Fibroblast of peridontal ligament (primary cell): Measurements from ENCODE around the gene ZBTB4.

ENCODE experiments used
- DNase-seq: peaks from one replicate; pipeline ENCODE4 v3.0.0-alpha.2; 2010; ENCODE audit errors: extremely low read depth

ZBTB4 gene, protein sequence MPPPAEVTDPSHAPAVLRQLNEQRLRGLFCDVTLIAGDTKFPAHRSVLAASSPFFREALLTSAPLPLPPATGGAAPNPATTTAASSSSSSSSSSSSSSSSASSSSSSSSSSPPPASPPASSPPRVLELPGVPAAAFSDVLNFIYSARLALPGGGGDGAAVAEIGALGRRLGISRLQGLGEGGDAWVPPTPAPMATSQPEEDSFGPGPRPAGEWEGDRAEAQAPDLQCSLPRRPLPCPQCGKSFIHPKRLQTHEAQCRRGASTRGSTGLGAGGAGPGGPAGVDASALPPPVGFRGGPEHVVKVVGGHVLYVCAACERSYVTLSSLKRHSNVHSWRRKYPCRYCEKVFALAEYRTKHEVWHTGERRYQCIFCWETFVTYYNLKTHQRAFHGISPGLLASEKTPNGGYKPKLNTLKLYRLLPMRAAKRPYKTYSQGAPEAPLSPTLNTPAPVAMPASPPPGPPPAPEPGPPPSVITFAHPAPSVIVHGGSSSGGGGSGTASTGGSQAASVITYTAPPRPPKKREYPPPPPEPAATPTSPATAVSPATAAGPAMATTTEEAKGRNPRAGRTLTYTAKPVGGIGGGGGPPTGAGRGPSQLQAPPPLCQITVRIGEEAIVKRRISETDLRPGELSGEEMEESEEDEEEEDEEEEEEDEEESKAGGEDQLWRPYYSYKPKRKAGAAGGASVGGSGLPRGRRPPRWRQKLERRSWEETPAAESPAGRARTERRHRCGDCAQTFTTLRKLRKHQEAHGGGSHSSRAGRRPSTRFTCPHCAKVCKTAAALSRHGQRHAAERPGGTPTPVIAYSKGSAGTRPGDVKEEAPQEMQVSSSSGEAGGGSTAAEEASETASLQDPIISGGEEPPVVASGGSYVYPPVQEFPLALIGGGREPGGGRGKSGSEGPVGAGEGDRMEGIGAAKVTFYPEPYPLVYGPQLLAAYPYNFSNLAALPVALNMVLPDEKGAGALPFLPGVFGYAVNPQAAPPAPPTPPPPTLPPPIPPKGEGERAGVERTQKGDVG

DNA sequence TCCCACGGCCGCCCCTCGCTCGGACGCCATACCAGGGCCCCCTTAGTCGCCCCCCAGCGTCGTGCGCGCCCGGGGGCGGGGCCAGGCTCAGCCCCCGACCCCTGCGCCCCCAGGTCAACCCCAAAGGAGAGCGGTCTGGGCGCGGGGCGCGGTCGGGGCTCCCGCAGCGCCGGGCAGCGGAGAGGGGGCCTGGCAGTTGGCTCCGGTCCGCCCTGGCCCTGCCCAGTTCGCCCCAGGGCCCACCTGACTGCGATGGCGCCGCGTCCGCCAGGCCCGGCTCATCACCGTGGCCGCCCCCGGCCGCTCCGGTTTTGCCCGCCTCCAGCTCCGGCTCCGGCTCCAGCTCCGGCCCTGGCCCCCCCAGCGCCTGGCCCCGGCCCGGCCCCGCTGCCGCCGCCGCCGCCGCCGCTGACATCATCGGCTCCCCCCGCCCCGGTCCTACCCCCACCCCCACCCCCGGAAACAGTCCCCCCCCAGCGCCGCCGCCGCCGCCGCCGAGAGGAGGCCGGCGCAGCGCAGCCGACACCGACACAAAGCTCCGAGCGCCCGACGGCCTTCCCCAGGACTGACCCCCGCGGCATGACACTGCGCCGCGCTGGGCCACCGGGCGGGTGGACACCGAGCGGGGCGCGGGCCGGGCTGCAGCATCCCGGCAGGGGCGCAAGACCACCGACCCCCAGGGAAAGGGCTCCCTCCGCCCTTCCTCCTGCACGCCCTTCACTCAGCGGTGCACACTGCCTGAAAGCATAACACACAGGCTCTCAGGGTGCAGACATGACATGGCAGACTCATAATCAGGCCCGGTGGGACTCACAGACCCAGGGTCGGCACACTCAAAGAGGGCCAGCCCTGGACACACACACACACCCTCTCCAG, at the start of gene ZBTB4:
Gene ZBTB4 (minus strand): TSS at position 419 of the 876 bp plus-strand sequence. CDS start 12,830 bp downstream, outside the sequence.
- DNase-seq: peak; percentile 28

DNA sequence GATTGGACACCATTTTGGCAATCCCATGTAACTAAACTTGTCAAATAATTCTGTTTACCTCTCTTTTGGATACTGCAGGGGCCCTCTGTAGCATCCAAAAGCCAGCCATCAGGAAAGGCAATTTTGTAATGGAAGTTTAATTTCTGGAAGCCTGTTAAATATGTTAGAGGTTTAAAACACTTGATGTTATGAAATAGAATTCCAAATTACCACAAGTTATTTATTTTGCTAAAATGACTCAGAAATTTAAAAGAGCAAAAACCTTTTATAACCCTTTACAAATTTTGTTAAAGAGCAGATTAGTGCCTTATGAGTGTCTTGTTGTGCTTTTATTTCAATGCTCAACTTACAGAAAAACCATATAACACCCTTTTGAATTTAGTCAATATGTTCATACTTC, 49.4 kb upstream of the ZBTB4 start:
- DNase-seq: no peak

DNA sequence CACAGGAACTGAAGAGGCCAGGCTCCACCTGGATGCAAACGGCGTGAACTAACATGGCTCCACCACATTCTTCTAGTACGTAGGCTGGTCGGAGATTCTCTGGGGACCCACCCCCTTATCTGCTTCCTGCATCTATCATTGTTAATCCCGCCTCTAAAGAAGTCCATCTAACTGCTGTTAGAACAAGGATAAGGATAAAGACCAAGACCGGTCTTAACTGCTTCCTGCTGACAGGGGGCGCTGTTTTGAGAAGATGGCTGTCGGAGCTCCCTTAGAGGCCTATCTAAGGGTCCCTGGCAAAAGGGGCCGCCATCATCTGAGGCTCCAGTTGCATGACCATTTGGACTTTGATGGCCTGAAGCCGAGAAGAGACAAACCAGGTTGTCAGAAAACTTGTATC, 43.6 kb upstream of the ZBTB4 start:
- no peak for DNase-seq

DNA sequence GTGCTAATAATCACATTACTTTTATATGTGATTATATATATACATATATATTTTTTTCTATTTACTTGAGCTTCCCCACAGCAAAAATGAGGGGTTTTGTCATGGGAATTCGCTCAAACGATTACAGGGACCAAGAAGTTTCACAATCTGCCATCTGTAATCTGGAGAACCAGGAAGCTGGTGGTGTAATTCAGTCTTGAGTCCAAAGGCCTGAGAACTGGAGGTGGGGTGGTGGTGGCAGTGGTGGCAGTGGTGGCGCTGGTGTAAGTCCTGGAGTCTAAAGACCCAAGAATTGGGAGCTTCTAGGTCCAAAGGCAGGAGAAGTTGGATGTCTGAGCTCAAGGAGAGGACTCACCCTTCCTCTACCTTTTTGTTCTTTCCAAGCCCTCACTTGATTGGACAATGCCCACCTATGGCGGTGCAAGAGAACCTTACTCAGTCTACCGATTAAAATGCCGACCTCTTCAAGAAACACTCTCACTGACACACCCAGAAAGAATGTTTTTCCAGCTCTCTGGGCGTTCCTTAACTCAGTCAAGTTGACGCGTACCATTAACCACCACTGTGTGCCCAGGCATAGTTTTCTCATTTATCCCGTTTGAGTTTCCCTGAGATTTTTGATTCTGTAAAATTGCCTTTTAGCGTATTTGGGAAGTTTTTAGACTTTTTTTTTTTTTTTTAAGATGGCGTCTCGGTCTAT, 36.6 kb upstream of the ZBTB4 start:
- DNase-seq: no peak

DNA sequence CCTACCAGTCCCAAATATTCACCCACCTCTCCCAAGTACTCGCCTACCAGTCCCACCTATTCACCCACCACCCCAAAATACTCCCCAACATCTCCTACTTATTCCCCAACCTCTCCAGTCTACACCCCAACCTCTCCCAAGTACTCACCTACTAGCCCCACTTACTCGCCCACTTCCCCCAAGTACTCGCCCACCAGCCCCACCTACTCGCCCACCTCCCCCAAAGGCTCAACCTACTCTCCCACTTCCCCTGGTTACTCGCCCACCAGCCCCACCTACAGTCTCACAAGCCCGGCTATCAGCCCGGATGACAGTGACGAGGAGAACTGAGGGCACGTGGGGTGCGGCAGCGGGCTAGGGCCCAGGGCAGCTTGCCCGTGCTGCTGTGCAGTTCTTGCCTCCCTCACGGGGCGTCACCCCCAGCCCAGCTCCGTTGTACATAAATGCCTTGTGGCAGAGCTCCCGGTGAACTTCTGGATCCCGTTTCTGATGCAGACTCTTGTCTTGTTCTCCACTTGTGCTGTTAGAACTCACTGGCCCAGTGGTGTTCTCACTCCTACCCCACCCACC, 34.5 kb upstream of the ZBTB4 start:
- DNase-seq: no peak

DNA sequence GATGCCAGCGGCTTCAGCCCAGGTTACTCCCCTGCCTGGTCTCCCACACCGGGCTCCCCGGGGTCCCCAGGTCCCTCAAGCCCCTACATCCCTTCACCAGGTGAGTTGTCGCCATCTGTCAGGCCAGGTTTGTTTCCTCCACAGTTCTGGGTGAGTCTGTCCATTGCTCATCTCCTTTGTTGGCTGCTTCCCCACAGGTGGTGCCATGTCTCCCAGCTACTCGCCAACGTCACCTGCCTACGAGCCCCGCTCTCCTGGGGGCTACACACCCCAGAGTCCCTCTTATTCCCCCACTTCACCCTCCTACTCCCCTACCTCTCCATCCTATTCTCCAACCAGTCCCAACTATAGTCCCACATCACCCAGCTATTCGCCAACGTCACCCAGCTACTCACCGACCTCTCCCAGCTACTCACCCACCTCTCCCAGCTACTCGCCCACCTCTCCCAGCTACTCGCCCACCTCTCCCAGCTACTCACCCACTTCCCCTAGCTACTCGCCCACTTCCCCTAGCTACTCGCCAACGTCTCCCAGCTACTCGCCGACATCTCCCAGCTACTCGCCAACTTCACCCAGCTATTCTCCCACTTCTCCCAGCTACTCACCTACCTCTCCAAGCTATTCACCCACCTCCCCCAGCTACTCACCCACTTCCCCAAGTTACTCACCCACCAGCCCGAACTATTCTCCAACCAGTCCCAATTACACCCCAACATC, 33.6 kb upstream of the ZBTB4 start:
- DNase-seq: no peak

DNA sequence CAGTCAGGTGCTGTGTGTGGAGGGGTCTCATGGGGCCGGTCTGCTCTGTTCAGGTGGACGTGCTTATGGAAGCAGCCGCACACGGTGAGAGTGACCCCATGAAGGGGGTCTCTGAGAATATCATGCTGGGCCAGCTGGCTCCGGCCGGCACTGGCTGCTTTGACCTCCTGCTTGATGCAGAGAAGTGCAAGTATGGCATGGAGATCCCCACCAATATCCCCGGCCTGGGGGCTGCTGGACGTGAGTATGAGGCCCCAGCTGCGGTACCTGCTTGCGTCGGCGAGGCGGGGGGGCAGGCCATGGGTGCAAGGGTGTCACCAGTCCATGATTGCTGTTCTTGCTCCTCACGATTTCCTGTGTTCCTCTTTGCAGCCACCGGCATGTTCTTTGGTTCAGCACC, 32.7 kb upstream of the ZBTB4 start:
- DNase-seq: no peak

DNA sequence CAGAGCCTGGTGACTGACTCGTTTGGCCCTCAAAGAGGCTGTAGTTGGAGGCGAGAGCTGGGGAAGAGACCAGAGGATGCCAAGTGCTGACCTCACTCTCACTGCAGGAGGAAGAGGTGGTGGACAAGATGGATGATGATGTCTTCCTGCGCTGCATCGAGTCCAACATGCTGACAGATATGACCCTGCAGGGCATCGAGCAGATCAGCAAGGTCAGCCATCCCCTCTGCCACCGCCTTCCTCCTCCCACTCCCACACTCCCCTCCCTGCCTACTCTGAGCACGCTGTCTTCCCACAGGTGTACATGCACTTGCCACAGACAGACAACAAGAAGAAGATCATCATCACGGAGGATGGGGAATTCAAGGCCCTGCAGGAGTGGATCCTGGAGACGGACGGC, 31.7 kb upstream of the ZBTB4 start:
- DNase-seq: no peak

DNA sequence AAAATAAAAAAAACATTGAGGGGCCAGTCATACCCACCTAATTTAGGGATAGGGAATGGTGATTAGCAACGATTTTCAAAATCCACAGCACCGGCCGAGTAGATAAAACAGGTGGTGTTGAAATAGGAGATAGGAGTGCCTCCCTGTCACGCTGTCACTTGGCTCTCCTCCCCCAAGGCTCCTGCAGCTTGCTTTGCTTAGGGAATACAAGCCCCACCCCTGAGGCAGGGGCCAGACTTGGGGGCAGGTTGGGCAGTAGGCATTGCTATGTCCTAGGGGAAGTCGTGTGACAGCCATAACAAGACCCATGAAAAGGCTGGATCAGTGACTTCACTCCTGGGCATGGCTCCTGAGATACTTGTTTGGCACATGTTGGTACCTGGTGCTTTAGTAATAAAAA, 30.5 kb upstream of the ZBTB4 start:
- no peak for DNase-seq

DNA sequence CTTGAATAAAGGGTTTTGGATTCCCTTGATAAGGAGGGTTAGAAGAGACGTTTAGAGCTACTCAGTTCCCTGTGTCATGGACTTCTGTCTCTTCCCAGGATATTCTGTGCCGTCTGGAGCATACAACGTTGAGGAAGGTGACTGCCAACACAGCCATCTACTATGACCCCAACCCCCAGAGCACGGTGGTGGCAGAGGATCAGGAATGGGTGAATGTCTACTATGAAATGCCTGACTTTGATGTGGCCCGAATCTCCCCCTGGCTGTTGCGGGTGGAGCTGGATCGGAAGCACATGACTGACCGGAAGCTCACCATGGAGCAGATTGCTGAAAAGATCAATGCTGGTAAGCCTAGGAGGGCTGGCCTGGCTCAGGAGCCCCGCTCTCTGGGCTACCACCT, 29.4 kb upstream of the ZBTB4 start:
- no peak for DNase-seq

DNA sequence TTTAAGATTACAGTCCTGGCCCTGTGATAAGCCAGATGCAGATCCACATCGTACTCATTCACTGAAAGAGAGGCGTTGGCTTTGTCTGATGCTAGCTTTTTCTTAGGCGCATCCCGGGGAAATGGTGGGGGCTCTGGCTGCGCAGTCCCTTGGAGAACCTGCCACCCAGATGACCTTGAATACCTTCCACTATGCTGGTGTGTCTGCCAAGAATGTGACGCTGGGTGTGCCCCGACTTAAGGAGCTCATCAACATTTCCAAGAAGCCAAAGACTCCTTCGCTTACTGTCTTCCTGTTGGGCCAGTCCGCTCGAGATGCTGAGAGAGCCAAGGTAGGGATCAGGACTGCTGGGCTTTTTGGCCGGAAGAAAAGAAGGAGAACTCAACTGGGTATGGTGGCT, 28.7 kb upstream of the ZBTB4 start:
- no peak for DNase-seq

DNA sequence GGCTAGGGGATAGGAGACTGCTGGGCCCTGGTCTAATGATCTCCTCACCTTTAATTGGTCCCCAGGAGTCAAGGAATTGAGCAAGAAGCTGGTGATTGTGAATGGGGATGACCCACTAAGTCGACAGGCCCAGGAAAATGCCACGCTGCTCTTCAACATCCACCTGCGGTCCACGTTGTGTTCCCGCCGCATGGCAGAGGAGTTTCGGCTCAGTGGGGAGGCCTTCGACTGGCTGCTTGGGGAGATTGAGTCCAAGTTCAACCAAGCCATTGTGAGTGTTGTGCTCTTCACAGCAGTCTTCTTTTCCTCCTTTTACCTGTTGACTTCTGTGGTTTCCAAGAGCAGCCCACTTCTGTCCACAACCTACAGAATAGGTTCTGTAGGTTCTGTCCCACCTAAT, 24.1 kb upstream of the ZBTB4 start:
- no peak for DNase-seq

DNA sequence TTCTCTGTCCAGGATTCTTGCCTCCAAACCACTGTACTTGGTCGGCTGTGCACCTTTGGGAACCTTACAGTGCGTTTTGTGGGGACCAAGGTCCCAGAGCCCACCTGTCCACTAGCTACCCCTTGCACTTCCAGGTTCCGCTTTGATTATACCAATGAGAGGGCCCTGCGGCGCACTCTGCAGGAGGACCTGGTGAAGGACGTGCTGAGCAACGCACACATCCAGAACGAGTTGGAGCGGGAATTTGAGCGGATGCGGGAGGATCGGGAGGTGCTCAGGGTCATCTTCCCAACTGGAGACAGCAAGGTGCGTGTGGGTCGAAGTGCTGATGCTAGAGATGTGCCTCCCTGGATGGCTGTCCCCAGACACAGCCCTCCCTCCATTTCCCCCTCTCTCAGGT, 23.6 kb upstream of the ZBTB4 start:
- no peak for DNase-seq

DNA sequence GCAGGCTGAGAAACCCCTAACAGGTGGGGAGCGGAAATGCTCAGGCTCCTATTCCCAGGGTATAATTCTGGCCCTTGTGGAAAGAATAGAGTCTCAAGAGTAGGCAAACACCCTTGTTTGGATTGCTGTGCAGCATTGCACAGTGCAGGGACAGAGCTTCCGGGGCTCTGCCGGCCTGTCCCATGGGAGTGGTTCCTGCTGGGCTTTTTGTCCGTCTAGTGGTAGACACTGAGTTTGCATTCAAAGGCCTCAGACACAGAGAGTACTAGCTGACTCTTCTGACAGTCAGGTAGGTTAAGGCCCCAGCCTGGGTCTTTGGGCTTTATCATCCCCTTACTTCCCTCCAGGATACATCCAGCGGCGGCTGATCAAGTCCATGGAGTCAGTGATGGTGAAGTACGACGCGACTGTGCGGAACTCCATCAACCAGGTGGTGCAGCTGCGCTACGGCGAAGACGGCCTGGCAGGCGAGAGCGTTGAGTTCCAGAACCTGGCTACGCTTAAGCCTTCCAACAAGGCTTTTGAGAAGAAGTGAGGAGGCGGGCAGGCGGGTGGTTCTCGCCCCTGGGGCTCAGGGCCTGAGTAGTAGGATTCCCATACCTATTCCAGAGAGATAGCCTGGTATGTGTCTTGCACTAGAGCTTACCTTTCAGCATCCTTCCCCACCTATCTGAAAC, 22.9 kb upstream of the ZBTB4 start:
- DNase-seq: no peak

DNA sequence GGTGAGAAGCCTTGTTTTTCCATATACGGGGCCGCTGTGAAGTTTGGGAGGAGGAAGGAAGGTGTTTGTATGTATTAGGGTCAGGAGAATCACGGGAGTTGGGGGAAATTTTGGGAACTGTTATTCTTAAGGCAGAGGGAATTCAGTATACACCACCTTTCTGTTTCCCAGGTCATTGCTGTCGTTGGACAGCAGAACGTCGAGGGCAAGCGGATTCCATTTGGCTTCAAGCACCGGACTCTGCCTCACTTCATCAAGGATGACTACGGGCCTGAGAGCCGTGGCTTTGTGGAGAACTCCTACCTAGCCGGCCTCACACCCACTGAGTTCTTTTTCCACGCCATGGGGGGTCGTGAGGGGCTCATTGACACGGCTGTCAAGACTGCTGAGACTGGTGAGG, 22.3 kb upstream of the ZBTB4 start:
- no peak for DNase-seq

DNA sequence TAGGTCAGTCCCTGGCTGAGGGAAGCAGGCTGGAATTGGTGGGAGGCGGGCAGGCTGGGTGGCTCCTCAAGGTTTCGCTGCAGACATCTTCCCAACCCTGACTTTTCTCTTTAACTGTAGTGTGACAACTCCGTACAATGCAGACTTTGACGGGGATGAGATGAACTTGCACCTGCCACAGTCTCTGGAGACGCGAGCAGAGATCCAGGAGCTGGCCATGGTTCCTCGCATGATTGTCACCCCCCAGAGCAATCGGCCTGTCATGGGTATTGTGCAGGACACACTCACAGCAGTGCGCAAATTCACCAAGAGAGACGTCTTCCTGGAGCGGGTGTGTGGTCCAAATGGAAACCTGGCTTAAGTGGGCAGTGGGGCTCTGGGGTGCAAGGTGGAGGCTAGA, 19.7 kb upstream of the ZBTB4 start:
- DNase-seq: no peak

DNA sequence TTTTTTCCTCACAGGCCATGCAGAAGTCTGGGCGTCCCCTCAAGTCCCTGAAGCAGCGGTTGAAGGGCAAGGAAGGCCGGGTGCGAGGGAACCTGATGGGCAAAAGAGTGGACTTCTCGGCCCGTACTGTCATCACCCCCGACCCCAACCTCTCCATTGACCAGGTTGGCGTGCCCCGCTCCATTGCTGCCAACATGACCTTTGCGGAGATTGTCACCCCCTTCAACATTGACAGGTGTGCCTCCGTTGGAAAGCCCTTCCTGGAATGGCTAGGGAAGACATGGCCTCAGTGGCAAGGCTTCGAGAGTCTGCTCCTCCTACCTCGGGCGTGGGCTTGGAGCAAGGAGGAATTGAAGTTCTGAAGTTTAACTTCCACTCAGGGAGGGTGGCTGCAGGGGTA, 18.2 kb upstream of the ZBTB4 start:
- DNase-seq: no peak

DNA sequence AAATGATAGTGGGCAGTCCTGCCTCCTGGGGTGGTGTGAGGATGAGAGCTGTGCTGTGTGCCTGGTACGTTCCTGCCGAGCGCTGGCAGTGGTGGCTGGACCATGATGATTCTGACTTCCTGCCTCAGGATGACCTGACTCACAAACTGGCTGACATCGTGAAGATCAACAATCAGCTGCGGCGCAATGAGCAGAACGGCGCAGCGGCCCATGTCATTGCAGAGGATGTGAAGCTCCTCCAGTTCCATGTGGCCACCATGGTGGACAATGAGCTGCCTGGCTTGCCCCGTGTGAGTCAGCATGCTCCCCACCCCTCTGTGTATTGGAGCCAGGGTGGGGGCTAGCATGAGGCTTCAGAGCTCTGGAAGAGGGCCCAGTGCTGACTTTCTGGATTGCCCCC, 17.8 kb upstream of the ZBTB4 start:
- no peak for DNase-seq

DNA sequence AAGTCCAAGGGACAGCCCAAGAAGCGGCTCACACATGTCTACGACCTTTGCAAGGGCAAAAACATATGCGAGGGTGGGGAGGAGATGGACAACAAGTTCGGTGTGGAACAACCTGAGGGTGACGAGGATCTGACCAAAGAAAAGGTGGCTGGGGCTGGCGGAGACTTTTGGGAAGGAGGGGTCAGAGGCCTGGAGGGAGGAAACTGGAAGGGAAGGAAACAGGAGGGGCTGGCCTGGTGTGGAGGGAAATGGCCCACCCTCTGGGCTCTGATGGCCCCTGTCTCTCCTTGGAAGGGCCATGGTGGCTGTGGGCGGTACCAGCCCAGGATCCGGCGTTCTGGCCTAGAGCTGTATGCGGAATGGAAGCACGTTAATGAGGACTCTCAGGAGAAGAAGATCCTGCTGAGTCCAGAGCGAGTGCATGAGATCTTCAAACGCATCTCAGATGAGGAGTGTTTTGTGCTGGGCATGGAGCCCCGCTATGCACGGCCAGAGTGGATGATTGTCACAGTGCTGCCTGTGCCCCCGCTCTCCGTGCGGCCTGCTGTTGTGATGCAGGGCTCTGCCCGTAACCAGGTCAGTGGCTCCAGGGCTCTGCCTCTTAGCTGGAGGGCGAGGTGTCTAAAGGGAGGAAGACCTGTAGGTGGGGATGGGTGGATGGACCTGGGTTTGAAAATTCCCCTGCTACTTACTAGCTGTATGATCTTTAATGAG, 17.2 kb upstream of the ZBTB4 start:
- no peak for DNase-seq
